Smooth muscle cell (in vitro differentiated cells): ENCODE measurements around the gene CRTC2. TPM values are rescaled to one million over a fixed set of nuclear protein-coding genes. Genes with fewer than 3 reads are reported as not detected.

ENCODE experiments used
- DNase-seq: peaks from one replicate; lab custom pipeline; 2025; ENCODE audit not compliant: unreplicated experiment; lab: John Stamatoyannopoulos, UW
- H2AFZ ChIP-seq: fragments of 200-600 bp; sonication (generic); 2 replicates; pipeline ENCODE4 v1.6.0; 2016; ENCODE audit warnings: antibody characterized with exemption, low read depth, mild to moderate bottlenecking
- H3F3A ChIP-seq: fragments of 200-600 bp; sonication (generic); 2 replicates; pipeline ENCODE4 v1.6.0; 2017; ENCODE audit warnings: antibody characterized with exemption, low read depth
- H3K27ac ChIP-seq: fragments of 200-600 bp; sonication (generic); 2 replicates; pipeline ENCODE4 v1.5.1; 2016; ENCODE audit warnings: low read depth, mild to moderate bottlenecking
- H3K27me3 ChIP-seq: fragments of 200-600 bp; sonication (generic); 2 replicates; pipeline ENCODE4 v1.6.1; 2016; ENCODE audit warnings: low read depth, mild to moderate bottlenecking
- H3K36me3 ChIP-seq: fragments of 200-600 bp; sonication (generic); 2 replicates; pipeline ENCODE4 v1.5.1; 2016; ENCODE audit warnings: low read depth
- H3K4me1 ChIP-seq: fragments of 200-600 bp; sonication (generic); 2 replicates; pipeline ENCODE4 v1.5.1; 2016; ENCODE audit warnings: low read depth
- H3K4me2 ChIP-seq: fragments of 200-600 bp; sonication (generic); 2 replicates; pipeline ENCODE4 v1.6.0; 2016; ENCODE audit warnings: mild to moderate bottlenecking
- H3K4me3 ChIP-seq: fragments of 200-600 bp; sonication (generic); 2 replicates; pipeline ENCODE4 v1.5.1; 2016; ENCODE audit warnings: mild to moderate bottlenecking
- H3K79me2 ChIP-seq: fragments of 200-600 bp; sonication (generic); 2 replicates; pipeline ENCODE4 v1.6.0; 2016; ENCODE audit warnings: low read depth, mild to moderate bottlenecking
- H3K9ac ChIP-seq: fragments of 200-600 bp; sonication (generic); 2 replicates; pipeline ENCODE4 v1.6.0; 2016; ENCODE audit warnings: low read depth
- H3K9me3 ChIP-seq: fragments of 200-600 bp; sonication (generic); replicated peaks from 2 replicates; pipeline ENCODE4 v1.5.1; 2016; ENCODE audit warnings: low read depth
- H4K20me1 ChIP-seq: fragments of 200-600 bp; sonication (generic); 2 replicates; pipeline ENCODE4 v1.6.0; 2016; ENCODE audit warnings: low read depth
- WGBS: methylation state at CpG from one replicate; pipeline ENCODE4 v1.1.7; 2016; ENCODE audit warnings: low lambda C conversion rate; 5-methylcytosine and 5-hydroxymethylcytosine counted together
- polyA plus RNA-seq: library from polyadenylated mRNA; unstranded; fragments of >200 nt; fragmentation: Nextera tagmentation; extraction: Ambion mirVana; gene quantifications from 2 replicates; pipeline ENCODE4 v1.2.1, GENCODE V29; 2016
- total RNA-seq: library from RNA; depleted of rRNA; stranded (reverse); fragments of >200 nt; gene quantifications from 2 replicates; pipeline ENCODE4 v1.2.3, GENCODE V29; 2014
- TF ChIP-seq, protein P1 (sequence below): fragments of 200-600 bp; sonication (generic); IDR thresholded peaks from 2 replicates; pipeline ENCODE4 v1.5.1; 2017; ENCODE audit warnings: borderline replicate concordance, mild to moderate bottlenecking, antibody characterized with exemption; ENCODE audit not compliant: insufficient read depth, poor library complexity, severe bottlenecking

The CRTC2 gene
- total and polyA plus RNA-seq, 2 experiments from 2014 or later: 9.9 to 24.6 TPM

DNA sequence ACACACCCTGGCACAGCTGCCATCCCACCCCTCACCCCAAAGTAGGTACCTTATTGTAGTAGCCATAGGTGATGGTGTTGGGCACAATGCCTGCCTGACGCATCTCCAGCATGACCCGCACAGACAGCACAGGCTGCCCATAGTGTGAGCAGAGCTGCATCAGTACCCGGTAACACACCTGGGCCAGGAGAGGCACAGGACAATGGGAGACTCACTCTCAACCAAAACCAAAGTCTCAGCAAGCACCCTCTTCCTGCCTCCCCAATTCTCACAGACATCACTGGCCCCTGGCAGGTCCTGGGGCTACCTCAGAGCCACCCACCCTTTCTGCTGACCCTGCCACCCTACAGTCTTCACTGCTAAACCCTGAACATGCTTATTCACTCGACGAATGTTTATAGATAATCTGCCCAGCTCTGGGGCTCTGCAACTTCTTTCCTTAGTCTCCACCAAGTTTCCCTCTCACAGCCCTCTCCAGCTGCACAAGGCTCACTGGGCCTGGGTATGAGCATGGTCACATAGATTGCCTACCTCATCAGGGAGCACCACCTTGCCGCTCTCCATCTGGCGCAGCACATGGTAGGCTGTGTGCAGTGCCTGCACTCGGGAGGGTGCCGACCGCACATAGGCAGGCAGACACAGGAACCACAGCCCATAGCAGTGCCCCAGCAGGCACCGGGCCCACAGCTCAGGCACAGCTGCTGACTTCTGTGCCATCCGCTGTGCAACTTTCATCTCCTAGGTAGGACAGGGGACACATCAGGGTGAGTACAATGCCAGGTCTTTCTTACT lies 22.2 kb downstream of the CRTC2 start:
- Histone ChIP-seq H3K79me2 (no peaks in the 10 kb centered on the region), H3K4me3 (no peak overlapping the region), H2AFZ (no peak overlapping the region), H4K20me1 (no peaks in the 10 kb centered on the region), H3K9ac (no peak overlapping the region), H3K36me3 (no peaks in the 10 kb centered on the region), H3K9me3 (no peaks in the 10 kb centered on the region), H3F3A (no peaks in the 10 kb centered on the region), H3K27ac (no peak overlapping the region), H3K27me3 (no peaks in the 10 kb centered on the region), H3K4me2 (no peak overlapping the region), H3K4me1 (no peaks in the 10 kb centered on the region)
- TF ChIP-seq, protein P1, sequence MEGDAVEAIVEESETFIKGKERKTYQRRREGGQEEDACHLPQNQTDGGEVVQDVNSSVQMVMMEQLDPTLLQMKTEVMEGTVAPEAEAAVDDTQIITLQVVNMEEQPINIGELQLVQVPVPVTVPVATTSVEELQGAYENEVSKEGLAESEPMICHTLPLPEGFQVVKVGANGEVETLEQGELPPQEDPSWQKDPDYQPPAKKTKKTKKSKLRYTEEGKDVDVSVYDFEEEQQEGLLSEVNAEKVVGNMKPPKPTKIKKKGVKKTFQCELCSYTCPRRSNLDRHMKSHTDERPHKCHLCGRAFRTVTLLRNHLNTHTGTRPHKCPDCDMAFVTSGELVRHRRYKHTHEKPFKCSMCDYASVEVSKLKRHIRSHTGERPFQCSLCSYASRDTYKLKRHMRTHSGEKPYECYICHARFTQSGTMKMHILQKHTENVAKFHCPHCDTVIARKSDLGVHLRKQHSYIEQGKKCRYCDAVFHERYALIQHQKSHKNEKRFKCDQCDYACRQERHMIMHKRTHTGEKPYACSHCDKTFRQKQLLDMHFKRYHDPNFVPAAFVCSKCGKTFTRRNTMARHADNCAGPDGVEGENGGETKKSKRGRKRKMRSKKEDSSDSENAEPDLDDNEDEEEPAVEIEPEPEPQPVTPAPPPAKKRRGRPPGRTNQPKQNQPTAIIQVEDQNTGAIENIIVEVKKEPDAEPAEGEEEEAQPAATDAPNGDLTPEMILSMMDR: no peak
- DNase-seq: no peak
- WGBS: 98% methylated on average over 12 of the region's 12 CpGs

DNA sequence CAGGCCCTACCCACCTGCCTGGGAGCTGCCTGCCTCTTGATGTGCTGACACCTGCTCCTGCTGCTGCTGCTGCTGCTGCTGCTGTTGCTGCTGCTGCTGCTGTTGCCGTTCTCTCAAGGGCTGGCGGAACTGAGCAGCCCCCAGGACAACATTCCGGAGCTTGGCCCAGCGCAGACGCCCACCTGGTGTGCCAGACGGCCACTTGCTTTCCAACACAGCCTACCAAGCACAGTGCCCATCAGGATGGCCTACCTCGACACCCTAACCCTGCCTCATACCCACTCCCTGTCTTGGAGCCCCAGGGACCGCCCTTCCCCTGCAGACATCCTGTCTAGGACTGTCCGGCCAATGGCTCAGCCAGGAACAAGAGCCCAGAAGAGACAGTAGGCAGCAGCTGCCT lies 23.7 kb downstream of the CRTC2 start:
- H3K79me2 ChIP-seq: no peaks in the 10 kb centered on the region
- WGBS: 95% methylated on average over 9 of the region's 9 CpGs
- no peak overlapping the region for H3K4me3 ChIP-seq
- H3K4me1 ChIP-seq: no peaks in the 10 kb centered on the region
- no peaks in the 10 kb centered on the region for H3K27me3 ChIP-seq
- no peak for DNase-seq
- H3K9me3 ChIP-seq: no peaks in the 10 kb centered on the region
- H4K20me1 ChIP-seq: no peaks in the 10 kb centered on the region
- H3K4me2 ChIP-seq: no peak overlapping the region
- H3F3A ChIP-seq: no peaks in the 10 kb centered on the region
- no peak overlapping the region for H3K9ac ChIP-seq
- no peak overlapping the region for H2AFZ ChIP-seq
- H3K27ac ChIP-seq: no peak overlapping the region
- TF ChIP-seq, protein P1: no peak
- H3K36me3 ChIP-seq: no peaks in the 10 kb centered on the region

DNA sequence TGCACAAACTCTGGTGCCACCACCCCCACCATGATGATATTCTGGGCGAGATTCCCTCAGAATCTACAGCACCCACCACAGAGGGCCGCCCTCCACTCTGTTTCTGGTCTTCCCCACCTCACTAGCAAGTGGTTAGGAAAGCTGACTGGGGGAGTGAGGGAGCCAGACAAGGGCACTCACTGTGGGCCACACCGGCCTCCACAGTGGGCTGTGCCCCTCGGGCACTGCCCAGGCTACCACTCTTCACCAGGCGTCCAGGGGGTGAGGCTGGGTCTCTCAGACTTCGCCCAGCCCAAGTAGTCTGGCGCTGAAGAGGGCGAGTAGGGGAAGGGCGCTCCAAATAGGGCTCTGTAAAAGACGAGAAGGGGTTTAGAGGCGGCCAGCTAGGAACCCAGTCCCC lies 24.5 kb downstream of the CRTC2 start:
- no peak for DNase-seq

More for the DNA sequence above, 24.5 kb downstream of the CRTC2 start:
- no peaks in the 10 kb centered on the region for H3K4me1 ChIP-seq
- TF ChIP-seq, protein P1: no peak
- no peaks in the 10 kb centered on the region for H3F3A ChIP-seq
- H3K27me3 ChIP-seq: no peaks in the 10 kb centered on the region
- no peaks in the 10 kb centered on the region for H3K36me3 ChIP-seq
- no peak overlapping the region for H3K27ac ChIP-seq
- no peak overlapping the region for H2AFZ ChIP-seq
- no peaks in the 10 kb centered on the region for H3K79me2 ChIP-seq
- no peak overlapping the region for H3K4me3 ChIP-seq
- H3K9ac ChIP-seq: no peak overlapping the region
- 98% methylated on average over 11 of the region's 11 CpGs for WGBS
- no peaks in the 10 kb centered on the region for H4K20me1 ChIP-seq
- no peak overlapping the region for H3K4me2 ChIP-seq
- no peaks in the 10 kb centered on the region for H3K9me3 ChIP-seq
